ENCODE measurements around the gene ZNF723.
"Not testable (repeated sequence)": the region's sequence is repeated elsewhere in the genome, so short reads cannot be mapped to it uniquely, and the experiment has no call there.

The ZNF723 gene

GRCh38 chr19:22832031-22832762 lies at the start of gene ZNF723:
ZNF723 (plus strand) TSS chr19:22832291; CDS start chr19:22832380, 89 bp downstream.
- no peak for TF ChIP-seq CTCF (IDR thresholded peaks at IDR 0.05; ENCODE audit: insufficient read depth, low read length, missing control alignments)
- ChIA-PET CTCF (no interaction called here), POLR2A (interaction anchor here (0.7 kb wide), 1 partner anchor 536 kb away, joined by 3 read pairs; no protein-coding TSS in a partner anchor)
- no peak within 1 kb of the TSS for H3K4me3 ChIP-seq (ENCODE audit: low read depth, low read length)
- no peak for DNase-seq (ENCODE audit: low read depth, low spot score)

GRCh38 chr19:22783651-22784410 lies 48.3 kb upstream of the ZNF723 start, which contains the start of gene ZNF99:
ZNF99 (minus strand) TSS chr19:22784151; CDS start chr19:22784016, 135 bp downstream.
- no peak for TF ChIP-seq CTCF (IDR thresholded peaks at IDR 0.05; ENCODE audit: insufficient read depth, low read length, missing control alignments)
- no peak for DNase-seq (ENCODE audit: low read depth, low spot score)
- POLR2A ChIA-PET = no interaction called here
- H3K4me3 ChIP-seq (ENCODE audit: low read depth, low read length) = no peak within 1 kb of the TSS
- CTCF ChIA-PET = no interaction called here

- H3K4me3 ChIP-seq (ENCODE audit: low read depth, low read length); POLR2A ChIA-PET; CTCF ChIA-PET; DNase-seq (ENCODE audit: low read depth, low spot score): not testable (repeated sequence)
Measured at GRCh38 chr19:22792863-22793262, 39.2 kb upstream of the ZNF723 start.

GRCh38 chr19:22797040-22797439 lies 35.1 kb upstream of the ZNF723 start:
- no peak overlapping the region for H3K4me3 ChIP-seq (ENCODE audit: low read depth, low read length)
- ChIA-PET CTCF (no interaction called here), POLR2A (no interaction called here)
- no peak for DNase-seq (ENCODE audit: low read depth, low spot score)
- TF ChIP-seq CTCF (IDR thresholded peaks at IDR 0.05; ENCODE audit: insufficient read depth, low read length, missing control alignments) = no peak

GRCh38 chr19:22806418-22806817 lies 25.7 kb upstream of the ZNF723 start:
- no peak for TF ChIP-seq CTCF (IDR thresholded peaks at IDR 0.05; ENCODE audit: insufficient read depth, low read length, missing control alignments)
- ChIA-PET POLR2A (no interaction called here), CTCF (no interaction called here)
- DNase-seq (ENCODE audit: low read depth, low spot score) = no peak
- no peak overlapping the region for H3K4me3 ChIP-seq (ENCODE audit: low read depth, low read length)

- no peak overlapping the region for H3K4me3 ChIP-seq (ENCODE audit: low read depth, low read length)
- POLR2A ChIA-PET = no interaction called here
- DNase-seq (ENCODE audit: low read depth, low spot score) = no peak
- CTCF ChIA-PET = no interaction called here
- TF ChIP-seq CTCF (IDR thresholded peaks at IDR 0.05; ENCODE audit: insufficient read depth, low read length, missing control alignments) = no peak
Measured at GRCh38 chr19:22807061-22807835, 24.8 kb upstream of the ZNF723 start.

Measured in AG04449 (cell line).